Cardiac fibroblast (primary cell): ENCODE results near the gene SBNO2.

ENCODE experiments used
- DNase-seq, 2 donors: peaks; one replicate each; pipeline versions ENCODE4 v3.0.0 to v3.0.0-alpha.2; 2010; ENCODE audit warnings: low read depth in 2 of 2
- H3K4me3 ChIP-seq, 2 donors: replicated peaks in 1 of 2; 1 replicate in 1 of 2; 2 replicates in 1 of 2; pipeline ENCODE4 v1.5.1; 2011; ENCODE audit warnings: low read depth in 2 of 2, low read length in 2 of 2, mild to moderate bottlenecking in 2 of 2, moderate library complexity in 1 of 2
- TF ChIP-seq, protein P1 (sequence below): IDR thresholded peaks from one replicate; pipeline ENCODE4 v1.5.1; 2011; ENCODE audit warnings: low read depth, mild to moderate bottlenecking, low read length, inconsistent platforms

Gene SBNO2

DNA sequence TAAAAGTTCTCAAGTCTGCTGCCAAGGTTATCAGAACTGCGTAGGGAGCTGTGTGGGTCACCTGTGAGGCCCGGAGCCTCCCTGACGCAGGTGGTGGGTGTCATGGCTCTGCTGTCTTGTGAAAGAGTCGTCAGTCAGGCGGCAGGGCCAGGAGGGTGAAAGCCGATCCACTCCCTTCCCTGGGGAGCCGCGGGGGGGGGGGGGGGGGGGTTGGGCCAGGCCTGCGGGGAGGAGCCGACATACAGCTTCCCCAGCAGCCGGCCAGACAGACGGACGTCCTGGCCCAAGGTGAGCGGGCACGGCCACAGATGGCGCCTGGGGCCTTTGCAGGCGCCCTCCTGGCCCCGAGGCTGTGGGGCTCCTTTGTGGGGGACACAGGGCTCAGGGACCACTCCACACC, 12.4 kb downstream of the SBNO2 start:
- TF ChIP-seq, protein P1, sequence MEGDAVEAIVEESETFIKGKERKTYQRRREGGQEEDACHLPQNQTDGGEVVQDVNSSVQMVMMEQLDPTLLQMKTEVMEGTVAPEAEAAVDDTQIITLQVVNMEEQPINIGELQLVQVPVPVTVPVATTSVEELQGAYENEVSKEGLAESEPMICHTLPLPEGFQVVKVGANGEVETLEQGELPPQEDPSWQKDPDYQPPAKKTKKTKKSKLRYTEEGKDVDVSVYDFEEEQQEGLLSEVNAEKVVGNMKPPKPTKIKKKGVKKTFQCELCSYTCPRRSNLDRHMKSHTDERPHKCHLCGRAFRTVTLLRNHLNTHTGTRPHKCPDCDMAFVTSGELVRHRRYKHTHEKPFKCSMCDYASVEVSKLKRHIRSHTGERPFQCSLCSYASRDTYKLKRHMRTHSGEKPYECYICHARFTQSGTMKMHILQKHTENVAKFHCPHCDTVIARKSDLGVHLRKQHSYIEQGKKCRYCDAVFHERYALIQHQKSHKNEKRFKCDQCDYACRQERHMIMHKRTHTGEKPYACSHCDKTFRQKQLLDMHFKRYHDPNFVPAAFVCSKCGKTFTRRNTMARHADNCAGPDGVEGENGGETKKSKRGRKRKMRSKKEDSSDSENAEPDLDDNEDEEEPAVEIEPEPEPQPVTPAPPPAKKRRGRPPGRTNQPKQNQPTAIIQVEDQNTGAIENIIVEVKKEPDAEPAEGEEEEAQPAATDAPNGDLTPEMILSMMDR: no peak
- H3K4me3 ChIP-seq: no peak overlapping the region
- DNase-seq: peak; percentile 31 to 53

GRCh38 chr19:1159864-1160595, 14.0 kb downstream of the SBNO2 start:
- H3K4me3 ChIP-seq: no peak overlapping the region
- TF ChIP-seq, protein P1: no peak
- no peak for DNase-seq

DNA sequence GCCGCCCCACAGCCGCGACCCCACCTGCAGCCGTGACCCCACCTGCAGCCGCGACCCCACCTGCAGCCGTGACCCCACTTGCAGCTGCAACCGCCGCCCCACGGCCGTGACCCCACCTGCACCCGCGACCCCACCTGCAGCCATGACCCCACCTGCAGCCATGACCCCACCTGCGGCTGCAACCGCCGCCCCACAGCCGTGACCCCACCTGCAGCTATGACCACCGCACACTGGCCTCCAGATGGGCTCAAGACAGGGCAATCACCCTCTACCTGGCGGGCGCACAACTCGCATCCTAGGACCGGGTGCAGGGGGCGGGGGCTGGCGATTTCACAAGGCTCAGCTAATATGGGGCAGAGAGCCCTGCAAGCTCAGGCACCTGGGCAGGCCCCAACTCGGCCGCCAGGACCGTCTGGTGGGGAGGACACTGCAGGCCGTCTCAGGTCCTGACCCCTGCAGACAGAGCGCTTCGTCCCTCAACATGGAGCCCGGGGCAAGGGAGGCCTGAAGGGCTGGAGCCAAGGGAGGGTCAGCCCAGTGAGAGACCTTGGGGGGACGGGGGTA, 15.1 kb downstream of the SBNO2 start:
- H3K4me3 ChIP-seq: no peak overlapping the region
- no peak for DNase-seq
- TF ChIP-seq, protein P1: no peak

- TF ChIP-seq, protein P1: no peak
- H3K4me3 ChIP-seq: no peak overlapping the region
Measured at GRCh38 chr19:1157931-1158884, 15.9 kb downstream of the SBNO2 start.

DNA sequence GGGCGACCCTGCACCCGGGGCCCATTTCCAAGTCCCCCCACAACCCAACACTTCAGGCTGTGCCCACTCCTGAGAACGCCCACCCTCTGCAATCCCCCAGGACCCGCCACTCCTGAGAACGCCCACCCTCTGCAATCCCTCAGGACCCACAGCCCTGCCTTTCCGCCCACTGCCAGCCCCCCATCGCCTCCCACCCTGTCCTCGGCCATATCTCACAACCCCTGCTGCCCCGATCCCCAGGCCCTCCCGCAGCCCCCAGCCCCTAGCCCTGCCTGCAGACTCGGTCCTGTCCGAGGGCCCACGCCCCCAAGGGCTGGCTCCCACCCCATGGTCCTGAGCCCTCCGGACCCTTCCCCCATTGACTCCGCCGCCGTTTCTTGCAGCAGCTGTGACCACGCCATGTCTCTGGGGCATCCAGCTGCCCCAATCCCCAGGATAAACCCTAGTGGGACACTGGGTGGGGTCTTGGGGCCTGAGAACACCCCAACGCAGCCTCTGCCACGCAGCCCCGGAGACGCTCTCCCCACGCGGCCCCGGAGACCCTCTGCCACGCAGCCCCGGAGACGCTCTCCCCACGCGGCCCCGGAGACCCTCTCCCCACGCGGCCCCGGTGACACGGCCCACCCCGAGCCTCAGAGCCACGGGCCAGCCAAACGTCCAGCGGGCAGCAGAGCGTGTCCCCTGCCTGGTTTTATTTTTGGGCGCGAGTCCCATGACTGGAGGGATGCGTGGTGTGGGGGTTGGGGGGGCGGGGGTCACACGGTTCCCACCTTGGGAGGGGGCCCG, 17.0 kb downstream of the SBNO2 start:
- TF ChIP-seq, protein P1: no peak
- H3K4me3 ChIP-seq: no peak overlapping the region

More at GRCh38 chr19:1157931-1158884, 15.9 kb downstream of the SBNO2 start:
- DNase-seq: no peak

GRCh38 chr19:1156305-1156801, 17.7 kb downstream of the SBNO2 start:
- TF ChIP-seq, protein P1: no peak
- no peak overlapping the region for H3K4me3 ChIP-seq
- DNase-seq: peak in 1 of 2 donors; percentile 39

More for the DNA sequence above, 17.0 kb downstream of the SBNO2 start:
- no peak for DNase-seq
